ENCODE results near the gene ZNF500. TPM values are rescaled to one million over a fixed set of nuclear protein-coding genes. Genes with fewer than 3 reads are reported as not detected.

ZNF500 gene
- total and polyA plus RNA-seq, 2 of the 4 experiments (the other 2 are of a cell fraction): 4.5 to 5.9 TPM

- ChIA-PET POLR2A (ENCODE audit: unreplicated experiment) (no interaction called here), CTCF (no interaction called here)
These were observed 23.3 kb upstream of the ZNF500 start for GRCh38 chr16:4790261-4790660.

More at GRCh38 chr16:4790261-4790660, 23.3 kb upstream of the ZNF500 start:
- Histone ChIP-seq H4K8ac (ENCODE audit: low read depth in 2 of 2, low read length in 2 of 2) (no peak overlapping the region), H4K5ac (ENCODE audit: low read depth, low read length) (no peak overlapping the region), H3K4me2 (ENCODE audit: low read depth, low read length) (no peak overlapping the region), H2AFZ (replicated peaks; ENCODE audit: low read length, poor library complexity) (no peak overlapping the region), H4K20me1 (ENCODE audit: insufficient read depth, low read length) (no peaks in the 10 kb centered on the region), H2BK20ac (ENCODE audit: low read depth, low read length) (no peak overlapping the region), H3K36me3 (ENCODE audit: control insufficient read depth, insufficient read depth, low read length) (no peaks in the 10 kb centered on the region), H3K18ac (ENCODE audit: low read depth, low read length) (no peak overlapping the region), H2BK5ac (ENCODE audit: low read depth, low read length, poor library complexity, severe bottlenecking) (no peak overlapping the region), H3K27ac (ENCODE audit: insufficient read depth, low read length) (no peak overlapping the region), H3K4ac (ENCODE audit: low read depth, low read length) (no peak overlapping the region), H3K9me3 (ENCODE audit: control insufficient read depth, insufficient read depth, low read length) (no peaks in the 10 kb centered on the region), H2BK120ac (ENCODE audit: low read depth, low read length) (no peak overlapping the region), H3K14ac (replicated peaks; ENCODE audit: low read depth, low read length) (no peak overlapping the region), H3K4me1 (ENCODE audit: control insufficient read depth, insufficient read depth, low read length) (no peaks in the 10 kb centered on the region), H3K27me3 (ENCODE audit: control insufficient read depth, insufficient read depth, low read length) (no peaks in the 10 kb centered on the region; the same call in 1 of the 2 replicates), H3K4me3 (ENCODE audit: insufficient read depth, low read depth, low read length) (no peak overlapping the region), H3K79me1 (ENCODE audit: low read depth in 1 of 2, low read length in 2 of 2) (no peaks in the 10 kb centered on the region), H2BK15ac (ENCODE audit: low read depth, low read length) (no peak overlapping the region), H3K56ac (ENCODE audit: extremely low read depth, insufficient read depth, low read length) (no peak overlapping the region), H2AK5ac (ENCODE audit: low read depth, low read length) (no peak overlapping the region), H2AK9ac (replicated peaks; ENCODE audit: low read depth, low read length, poor library complexity) (no peak overlapping the region), H3K23ac (ENCODE audit: low read depth, low read length) (no peak overlapping the region), H3K9ac (ENCODE audit: low read depth, low read length) (no peak overlapping the region), H3K9me1 (ENCODE audit: insufficient read depth, low read length) (0 out of 2 replicates have a peak, but pooled peaks cover 3% of the 10 kb centered on the region), H4K91ac (ENCODE audit: insufficient read depth, low read depth, low read length) (no peak overlapping the region)
- no peak for ATAC-seq (ENCODE audit: low read depth)
- dilution Hi-C loops (cut with HindIII; ENCODE audit: low sequenced_read_pairs, unreplicated experiment) (no loop called here), intact Hi-C loops (cut with micrococcal nuclease) (no loop called here), in situ Hi-C loops (cut with MboI; ENCODE audit: low sequenced_read_pairs) (no loop called here)
- no TSS peak for BruUV-seq (replicated peaks)
- 80% methylated on average over 1 of the region's 10 CpGs; no CpG with 5 or more reads in 1 of the 2 experiments for WGBS, 2 experiments (ENCODE audit: extremely low coverage in 2 of 2, insufficient read length in 1 of 2)
- TF ChIP-seq, protein P1, sequence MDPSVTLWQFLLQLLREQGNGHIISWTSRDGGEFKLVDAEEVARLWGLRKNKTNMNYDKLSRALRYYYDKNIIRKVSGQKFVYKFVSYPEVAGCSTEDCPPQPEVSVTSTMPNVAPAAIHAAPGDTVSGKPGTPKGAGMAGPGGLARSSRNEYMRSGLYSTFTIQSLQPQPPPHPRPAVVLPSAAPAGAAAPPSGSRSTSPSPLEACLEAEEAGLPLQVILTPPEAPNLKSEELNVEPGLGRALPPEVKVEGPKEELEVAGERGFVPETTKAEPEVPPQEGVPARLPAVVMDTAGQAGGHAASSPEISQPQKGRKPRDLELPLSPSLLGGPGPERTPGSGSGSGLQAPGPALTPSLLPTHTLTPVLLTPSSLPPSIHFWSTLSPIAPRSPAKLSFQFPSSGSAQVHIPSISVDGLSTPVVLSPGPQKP (IDR thresholded peaks at IDR 0.05; ENCODE audit: borderline replicate concordance, low read depth, low read length): no peak
- TF ChIP-seq CEBPB (IDR thresholded peaks at IDR 0.05; ENCODE audit: low read depth, low read length) (no peak), RFX5 (IDR thresholded peaks at IDR 0.05; ENCODE audit: low read depth, low read length) (no peak), CHD1 (IDR thresholded peaks at IDR 0.05; ENCODE audit: low read depth, low read length) (no peak), MXI1 (IDR thresholded peaks at IDR 0.05; ENCODE audit: borderline replicate concordance, low read depth, low read length) (no peak), MAFK (IDR thresholded peaks at IDR 0.05; ENCODE audit: low read depth, low read length) (no peak), BHLHE40 (IDR thresholded peaks at IDR 0.05; ENCODE audit: low read depth, low read length) (no peak), FOS (IDR thresholded peaks at IDR 0.05; ENCODE audit: low read depth, low read length) (no peak), SMC3 (IDR thresholded peaks at IDR 0.05; ENCODE audit: low read depth, low read length) (no peak), RAD21 (IDR thresholded peaks at IDR 0.05; ENCODE audit: low read length) (no peak), USF2 (IDR thresholded peaks at IDR 0.05; ENCODE audit: low read depth, low read length) (no peak), RCOR1 (IDR thresholded peaks at IDR 0.05; ENCODE audit: insufficient replicate concordance, low read length) (no peak), NFE2L2 (IDR thresholded peaks at IDR 0.05; ENCODE audit: low read depth, low read length) (no peak)
- no peak for DNase-seq
